NCI-H524 (cell line): ENCODE data around the gene TMEM106A.
"Not testable (repeated sequence)": the region's sequence is repeated elsewhere in the genome, so short reads cannot be mapped to it uniquely, and the experiment has no call there.

Experiments used
- DNase-seq, 2 experiments: peaks; one replicate each; lab custom pipeline; 2025; lab: John Stamatoyannopoulos, UW

Gene TMEM106A, protein sequence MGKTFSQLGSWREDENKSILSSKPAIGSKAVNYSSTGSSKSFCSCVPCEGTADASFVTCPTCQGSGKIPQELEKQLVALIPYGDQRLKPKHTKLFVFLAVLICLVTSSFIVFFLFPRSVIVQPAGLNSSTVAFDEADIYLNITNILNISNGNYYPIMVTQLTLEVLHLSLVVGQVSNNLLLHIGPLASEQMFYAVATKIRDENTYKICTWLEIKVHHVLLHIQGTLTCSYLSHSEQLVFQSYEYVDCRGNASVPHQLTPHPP

DNA sequence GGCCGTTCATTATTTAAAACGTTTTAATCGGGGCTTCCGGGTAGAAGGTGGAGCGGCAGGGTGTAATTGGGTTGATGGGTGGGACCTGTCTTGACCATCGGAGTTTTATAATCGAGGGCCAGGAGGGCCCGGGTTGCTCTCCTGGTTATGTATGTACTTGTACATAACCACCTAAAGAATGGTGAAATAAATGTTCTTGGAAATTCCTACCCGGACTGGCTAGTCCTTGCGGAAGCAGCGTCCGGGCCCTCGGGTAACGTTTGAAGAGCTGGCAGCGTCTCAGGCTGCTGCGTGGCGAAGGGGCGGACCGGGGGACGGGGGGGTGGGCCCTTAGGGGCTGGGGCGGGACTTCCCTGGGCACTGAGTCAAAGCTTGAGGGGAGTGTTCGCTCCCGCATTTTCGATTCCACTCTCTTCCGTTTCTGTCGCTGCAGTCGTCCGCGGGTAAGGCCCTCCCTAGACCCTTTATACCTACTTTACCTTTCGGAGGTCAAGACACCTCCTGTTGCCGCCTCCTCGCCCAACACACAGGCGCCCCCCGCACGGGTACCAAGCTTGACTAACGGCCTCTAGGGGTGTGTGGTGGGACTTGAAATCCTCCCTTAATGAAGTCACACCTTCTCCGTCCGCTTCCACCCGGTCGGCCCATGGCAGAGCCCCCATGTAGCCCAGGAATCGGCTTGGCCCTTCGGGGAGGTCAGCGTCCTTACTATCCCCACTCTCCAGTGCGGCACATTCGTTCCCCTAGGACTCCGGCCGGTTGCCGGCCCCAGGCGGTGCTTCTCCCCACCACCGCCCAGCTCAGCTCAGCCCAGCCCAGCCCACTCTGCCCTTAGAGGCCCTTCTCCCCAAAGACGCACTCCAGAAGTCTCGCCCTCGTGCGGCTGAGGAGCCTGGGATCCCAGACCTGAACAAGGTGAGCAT is at the start of gene TMEM106A:
TMEM106A (plus strand) TSS at position 396 of the 923 bp plus-strand sequence. CDS start 1,167 bp downstream, outside the sequence.
- no peak for DNase-seq

DNA sequence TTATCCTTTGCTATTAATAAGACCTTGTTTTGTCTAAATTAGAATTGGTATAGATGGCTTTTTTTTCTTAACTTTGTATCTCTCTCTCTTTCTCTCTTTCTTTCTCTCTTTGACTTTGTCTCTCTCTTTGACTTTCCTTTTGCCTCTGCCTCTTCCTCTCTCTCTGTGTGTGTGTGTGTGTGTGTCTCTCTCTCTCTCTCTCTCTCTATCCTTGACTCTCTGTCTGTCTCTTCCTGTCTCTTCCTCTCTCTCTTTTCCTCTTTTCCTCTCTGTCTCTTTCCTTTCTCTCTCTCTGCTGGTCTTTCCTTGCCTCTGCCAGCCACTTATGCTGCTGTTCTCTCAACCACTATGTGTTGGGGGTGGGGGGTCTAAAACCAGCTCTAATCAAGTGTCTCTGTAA is 45.7 kb upstream of the TMEM106A start:
- not testable (repeated sequence) for DNase-seq

DNA sequence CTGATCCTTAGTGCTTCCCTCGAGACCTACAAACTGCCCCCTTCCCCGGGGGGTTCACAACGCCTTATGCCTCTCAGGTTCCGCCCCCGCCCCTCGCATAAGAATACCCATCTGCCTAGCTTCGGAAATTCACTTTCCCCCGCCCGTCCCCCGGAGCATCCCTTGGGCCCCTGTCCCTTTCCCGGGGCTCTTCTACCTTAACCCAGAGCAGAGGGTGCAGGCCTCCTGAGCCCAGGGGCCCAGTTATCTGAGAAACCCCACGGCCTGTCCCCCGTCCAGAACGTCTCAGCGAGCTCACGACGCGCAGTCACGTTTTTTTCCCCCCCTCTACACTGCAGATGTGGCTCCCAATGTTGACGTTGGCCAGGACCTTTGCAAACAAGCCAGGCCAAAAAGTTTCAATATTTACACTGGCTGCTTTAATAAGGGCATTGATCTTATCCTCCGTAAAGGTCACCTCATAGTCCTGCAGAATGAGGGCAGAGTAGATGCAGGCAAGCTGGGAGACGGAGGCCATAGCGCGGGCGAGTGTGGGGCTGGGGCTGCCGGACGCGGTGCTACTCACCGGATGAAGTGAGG is 42.0 kb upstream of the TMEM106A start:
- peak; percentile 40 to 44 for DNase-seq

DNA sequence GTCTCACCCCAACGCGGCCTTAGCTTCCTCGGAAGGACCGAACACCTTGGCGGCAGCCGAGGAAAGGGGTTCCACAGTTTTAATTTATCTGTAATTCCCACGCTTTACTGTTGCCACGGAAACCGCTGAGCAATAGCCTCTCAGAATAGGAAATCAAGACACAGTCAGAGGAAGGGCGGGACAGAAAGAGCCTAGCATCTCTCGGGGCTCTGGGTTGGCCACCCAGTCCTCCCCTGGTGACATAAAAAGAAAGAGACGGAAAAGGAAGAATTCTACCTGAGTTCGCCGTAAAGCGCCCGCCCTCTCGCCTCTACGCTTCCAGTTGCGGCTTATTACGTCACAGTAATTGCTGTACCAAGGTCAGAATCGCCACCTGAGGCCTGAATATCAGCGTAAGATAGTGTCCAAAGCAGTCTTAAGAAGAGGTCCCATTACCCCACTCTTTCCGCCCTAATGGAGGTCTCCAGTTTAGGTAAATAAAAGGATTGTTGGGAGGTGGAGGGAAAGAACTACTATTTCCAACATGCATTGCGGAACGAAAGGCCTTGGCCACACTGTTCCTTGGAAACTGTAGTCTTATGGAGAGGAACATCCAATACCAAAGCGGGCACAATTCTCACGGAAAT is 41.4 kb upstream of the TMEM106A start:
- DNase-seq = peak; percentile 89 to 97

DNA sequence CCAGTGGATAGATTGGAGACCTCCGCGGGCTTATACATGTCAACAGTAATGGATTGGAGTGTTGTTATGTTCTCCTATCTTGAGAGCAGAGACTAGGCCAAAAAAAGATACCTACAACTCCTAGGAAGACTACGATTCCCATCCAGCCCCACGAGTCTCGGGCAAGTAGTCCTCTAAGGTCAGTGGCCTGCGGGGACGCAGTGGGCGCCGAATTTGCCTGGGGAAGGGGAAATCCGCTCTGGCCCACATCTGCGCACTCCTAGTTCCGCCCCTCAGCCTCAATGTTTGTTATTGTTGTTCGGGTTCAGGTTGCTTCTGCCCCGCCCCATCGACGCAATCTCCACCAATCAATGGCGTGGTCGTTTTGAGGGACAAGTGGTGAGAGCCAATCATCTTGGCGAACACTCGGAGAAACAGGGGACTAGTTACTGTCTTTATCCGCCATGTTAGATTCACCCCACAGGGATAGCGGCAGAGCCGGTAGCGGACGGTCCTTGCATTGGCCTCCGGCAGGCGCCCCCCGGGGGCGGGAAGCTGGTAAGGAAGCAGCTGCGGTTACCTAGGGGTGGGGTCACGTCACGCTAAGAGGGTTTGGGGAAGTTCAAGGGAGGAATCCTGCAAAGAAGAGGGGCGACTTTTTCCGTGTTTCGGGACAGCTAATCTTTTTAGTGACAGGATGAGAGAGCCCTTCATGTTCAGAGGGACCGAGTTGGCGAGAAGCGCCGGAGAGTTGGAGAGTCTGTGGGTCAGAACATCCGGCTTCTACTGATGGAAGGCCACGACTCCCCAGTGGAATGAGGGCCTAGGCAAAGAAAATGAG is 40.7 kb upstream of the TMEM106A start, which contains the start of gene NBR1:
NBR1 (plus strand) TSS at position 449 of the 820 bp plus-strand sequence. CDS start 4,586 bp downstream, outside the sequence.
- peak; percentile 99 to 100 for DNase-seq

DNA sequence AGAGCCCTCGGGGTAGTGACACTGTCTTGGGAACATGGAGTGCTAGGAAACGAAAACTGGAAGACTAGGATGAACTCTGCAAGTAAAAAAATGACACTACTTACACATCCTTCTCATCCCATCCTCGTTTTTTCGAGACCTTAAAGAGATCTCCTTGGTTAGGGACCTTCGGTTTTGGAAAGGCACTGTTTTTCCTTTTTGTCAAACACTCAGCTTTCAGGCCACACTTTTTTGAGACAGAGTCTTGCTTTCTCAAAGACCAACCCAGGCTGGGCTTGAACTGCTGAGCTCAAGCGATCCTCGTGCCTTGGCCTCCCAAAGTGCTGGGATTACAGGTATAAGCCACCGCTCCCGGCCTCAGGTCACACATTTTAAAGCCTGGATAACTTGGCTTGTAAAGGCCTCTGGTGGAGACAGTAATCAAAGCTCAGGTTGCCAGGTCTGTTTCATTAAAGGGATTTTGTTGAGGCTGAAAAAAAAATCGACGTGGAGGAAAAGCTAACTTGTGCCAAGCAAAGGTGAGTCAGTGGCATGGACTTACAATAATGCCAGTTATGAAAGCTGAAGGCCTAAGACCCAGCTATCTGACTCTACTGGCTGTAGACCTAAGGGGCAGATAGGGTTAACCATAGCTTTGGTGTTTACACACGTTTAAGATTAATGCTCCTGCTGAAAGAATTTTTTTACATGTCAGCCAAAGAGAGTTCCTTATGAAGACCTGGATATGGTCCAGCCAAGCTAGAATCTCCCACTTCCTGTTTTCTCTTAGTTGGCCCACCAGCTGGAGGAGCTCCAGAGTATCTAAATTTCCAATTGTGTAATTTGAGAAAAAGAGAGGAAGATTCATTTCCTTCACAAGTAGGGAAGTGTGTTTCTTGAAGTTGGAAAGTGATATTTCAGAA is 39.8 kb upstream of the TMEM106A start:
- DNase-seq = peak in 1 of 2 experiments; percentile 62

DNA sequence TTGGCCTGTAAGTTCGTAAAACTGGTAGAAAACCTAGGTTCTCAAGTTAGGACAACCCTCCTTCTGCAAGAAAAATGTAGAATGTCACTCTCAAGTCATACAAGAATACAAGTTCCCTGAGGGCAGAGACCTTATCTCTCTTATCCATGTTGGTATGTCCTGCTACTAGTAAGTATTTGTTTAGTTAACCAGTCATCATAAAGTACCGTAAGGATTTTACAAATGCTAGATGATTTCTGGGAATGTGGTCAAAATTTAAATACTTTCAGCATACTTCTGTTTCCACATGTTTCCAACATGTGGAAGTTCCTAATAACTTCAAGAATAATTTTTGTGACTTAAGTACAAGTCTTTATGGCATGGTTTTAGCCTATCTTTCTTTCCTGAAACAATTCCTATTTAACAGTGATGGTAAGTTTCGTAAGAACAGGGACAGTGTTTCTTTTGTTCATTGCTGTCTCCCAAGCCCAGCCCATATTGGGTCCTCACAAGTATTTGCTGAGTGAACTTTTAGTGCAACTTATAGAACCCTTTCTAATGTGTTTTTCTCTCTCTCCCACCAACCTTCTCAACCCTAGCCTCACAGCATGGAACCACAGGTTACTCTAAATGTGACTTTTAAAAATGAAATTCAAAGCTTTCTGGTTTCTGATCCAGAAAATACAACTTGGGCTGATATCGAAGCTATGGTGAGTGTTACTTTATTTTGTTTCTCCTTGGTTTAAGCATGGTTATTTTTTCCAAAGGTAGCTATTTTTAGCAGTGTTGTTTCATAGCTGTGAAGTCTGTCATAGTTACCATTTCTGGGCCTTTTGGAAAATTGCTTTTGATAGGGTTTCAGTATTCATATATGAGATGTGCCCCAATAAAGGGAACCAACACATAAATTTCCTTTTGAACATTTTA is 36.2 kb upstream of the TMEM106A start:
- no peak for DNase-seq

DNA sequence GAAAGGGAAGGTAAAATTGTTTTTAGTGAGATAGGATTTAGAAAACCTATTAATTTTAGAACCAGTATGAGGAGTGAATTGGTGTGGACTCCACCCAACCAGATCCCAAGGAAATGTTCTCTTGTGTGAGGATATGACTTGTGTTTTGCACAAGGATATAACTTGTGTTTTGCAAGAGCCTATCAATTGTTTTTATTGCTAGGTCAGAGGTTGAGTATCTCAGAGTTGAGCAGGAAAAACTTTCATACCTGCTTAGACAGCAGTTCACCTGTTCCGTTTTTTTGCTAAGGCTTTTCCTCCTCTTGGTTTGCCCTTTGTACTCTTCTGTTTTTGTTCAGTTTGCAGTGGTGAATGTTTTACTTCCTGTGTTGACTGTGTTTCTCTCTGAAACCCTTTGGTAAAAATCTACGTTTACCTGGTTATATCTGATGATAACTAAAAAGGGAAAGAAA is 35.5 kb upstream of the TMEM106A start:
- no peak for DNase-seq

DNA sequence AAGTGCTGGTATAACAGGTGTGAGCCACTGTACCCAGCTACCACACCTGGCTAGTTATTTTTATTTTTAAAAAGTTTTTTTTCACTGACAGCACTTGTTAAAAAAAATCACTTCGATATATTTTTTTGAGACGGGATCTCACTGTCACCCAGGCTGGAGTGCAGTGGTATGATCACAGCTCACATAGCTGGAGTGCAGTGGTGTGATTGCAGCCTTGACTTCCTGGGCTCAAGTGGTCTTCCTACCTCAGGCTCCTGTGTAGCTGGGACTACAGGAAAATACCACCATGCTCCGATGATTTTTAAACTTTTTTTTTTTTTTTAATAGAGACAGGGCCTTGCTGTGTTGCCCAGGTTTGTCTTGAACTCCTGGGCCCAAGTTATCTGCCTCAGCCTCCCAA is 27.8 kb upstream of the TMEM106A start:
- DNase-seq = no peak

DNA sequence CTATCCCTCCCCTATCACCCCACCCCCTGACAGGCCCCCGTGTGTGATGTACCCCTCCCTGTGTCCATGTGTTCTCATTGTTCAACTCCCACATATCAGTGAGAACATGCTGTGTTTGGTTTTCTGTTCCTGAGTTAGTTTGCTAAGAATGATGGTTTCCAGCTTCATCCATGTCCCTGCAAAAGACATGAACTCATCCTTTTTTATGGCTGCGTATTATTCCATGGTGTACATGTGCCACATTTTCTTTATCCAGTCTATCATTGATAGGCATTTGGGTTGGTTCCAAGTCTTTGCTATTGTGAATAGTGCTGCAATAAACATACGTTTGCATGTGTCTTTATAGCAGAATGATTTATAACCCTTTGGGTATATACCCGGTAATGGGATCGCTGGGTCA is 25.0 kb upstream of the TMEM106A start:
- DNase-seq = not testable (repeated sequence)

DNA sequence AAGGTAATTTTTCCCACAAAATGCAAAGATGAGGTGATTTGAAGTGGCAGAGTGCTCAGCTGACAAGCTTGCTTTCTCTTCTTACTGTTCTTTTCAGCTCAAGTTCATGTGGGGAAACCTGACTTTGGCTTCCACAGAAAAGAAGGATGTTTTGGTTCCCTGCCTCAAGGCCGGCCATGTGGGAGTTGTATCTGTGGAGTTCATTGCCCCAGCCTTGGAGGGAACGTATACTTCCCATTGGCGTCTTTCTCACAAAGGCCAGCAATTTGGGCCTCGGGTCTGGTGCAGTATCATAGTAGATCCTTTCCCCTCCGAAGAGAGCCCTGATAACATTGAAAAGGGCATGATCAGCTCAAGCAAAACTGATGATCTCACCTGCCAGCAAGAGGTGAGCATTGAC is 18.4 kb upstream of the TMEM106A start:
- no peak for DNase-seq

DNA sequence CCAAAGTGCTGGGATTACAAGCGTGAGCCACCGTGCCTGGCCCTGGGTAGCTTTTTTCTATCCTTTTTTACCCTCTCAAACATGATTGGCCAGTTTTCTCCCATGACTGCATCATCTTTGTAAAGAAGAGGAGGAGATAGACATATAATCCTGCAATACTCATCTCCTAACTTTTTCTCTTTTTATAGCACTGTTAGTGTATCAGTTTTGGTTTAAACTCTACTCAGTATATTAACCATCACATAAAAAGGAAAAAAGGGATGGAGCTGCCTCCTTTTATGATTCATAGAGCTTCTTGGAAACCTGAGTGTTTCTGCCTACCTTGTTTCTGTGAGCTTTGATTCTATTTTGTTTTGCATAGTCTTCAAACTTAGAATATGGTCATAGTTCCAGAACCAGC is 12.0 kb upstream of the TMEM106A start:
- no peak for DNase-seq

DNA sequence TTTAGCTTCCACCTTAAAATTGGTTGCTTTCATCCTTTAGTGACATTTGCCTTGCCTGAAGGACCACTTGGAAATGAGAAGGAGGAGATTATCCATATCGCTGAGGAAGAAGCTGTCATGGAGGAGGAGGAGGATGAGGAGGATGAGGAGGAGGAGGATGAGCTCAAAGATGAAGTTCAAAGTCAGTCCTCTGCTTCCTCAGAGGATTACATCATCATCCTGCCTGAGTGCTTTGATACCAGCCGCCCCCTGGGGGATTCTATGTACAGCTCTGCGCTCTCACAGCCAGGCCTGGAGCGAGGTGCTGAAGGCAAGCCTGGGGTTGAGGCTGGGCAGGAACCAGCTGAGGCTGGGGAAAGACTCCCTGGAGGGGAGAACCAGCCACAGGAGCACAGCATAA is 11.5 kb upstream of the TMEM106A start:
- DNase-seq = peak in 1 of 2 experiments; percentile 9

DNA sequence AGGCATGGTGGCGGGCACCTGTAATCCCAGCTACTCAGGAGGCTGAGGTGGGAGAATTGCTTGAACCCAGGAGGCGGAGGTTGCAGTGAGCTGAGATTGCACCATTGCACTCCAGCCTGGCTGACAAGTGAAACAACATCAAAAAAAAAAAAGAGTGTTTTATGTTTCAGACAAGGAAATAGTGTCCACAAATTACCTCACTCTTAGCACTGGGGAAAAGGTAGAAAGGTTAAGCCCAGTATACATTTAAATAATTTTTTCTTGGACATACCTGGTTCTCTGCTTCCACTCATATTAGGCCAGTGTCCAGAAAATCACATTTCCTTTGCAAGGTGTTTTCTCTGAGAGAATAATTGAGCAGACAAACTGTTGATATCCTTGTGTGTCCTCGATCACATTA is 8.7 kb upstream of the TMEM106A start:
- not testable (repeated sequence) for DNase-seq

DNA sequence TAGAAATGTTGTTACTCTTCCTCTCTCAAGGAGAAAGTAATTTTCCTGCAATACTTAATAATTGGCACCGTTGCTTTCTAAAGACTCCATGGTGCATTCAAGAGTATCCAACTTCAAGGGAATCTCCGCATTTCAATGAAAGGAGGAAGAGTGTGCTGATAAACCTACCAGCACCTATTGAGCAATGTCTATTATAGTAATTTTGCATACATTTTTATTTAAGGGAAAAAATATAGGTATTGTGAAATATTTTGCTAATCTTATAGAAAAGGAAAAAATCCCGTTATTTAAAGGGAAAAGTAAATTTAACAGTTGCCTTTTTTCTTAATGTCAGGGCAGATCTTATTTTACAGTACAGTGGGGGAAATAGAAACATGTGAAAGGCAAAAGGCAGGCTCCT is 1.1 kb upstream of the TMEM106A start:
- no peak for DNase-seq

DNA sequence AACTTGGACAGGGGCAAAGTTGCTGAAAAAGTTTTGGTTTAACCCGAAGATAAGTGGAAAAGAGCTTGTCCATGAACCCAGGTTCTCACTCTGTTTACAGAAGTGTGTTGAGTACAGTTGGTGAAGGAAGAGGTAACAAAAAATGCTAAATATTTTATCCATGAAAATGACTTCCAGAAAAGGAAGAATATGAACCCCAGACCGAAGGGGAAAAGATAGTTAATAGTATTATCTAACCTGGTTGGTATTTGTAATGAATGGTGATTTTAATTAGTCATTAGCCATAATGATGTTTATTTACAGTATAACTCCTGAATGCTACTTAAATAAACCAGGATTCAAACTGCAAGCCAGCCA is 574 bp upstream of the TMEM106A start:
- DNase-seq = no peak

DNA sequence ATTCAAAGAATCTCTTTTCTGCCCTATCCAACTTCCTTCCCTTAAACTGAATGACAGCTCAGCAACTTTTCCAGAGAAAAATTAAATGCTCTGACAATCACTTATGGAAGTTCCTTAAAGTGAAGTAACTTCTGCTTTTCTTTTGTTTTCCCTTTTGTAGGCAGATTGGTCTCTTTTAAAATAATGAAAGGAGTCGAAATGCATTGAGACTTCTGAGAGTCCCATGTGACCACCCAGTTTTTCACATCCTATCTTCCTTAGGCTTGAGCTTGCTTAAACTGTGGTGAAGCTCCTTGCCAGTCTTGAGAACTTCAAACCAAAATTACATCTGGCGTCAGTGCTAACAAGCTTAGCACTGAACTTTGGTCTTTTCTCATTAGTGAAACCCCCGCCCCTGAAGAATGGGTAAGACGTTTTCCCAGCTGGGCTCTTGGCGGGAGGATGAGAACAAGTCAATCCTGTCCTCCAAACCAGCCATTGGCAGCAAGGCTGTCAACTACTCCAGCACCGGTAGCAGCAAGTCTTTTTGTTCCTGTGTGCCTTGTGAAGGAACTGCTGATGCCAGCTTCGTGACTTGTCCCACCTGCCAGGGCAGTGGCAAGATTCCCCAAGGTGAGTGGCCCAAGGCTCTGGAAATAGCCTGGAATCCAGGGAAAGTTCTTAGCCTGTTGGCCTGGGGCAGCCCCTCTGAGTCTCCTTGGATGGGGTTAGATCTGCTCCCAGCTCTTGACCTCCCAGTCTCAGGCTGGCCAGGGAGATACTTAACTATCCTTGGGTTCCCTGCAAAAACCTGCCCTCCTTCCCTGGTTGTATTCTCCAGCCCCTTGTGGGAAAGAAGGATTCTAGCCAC is 1.2 kb downstream of the TMEM106A start:
- no peak for DNase-seq

DNA sequence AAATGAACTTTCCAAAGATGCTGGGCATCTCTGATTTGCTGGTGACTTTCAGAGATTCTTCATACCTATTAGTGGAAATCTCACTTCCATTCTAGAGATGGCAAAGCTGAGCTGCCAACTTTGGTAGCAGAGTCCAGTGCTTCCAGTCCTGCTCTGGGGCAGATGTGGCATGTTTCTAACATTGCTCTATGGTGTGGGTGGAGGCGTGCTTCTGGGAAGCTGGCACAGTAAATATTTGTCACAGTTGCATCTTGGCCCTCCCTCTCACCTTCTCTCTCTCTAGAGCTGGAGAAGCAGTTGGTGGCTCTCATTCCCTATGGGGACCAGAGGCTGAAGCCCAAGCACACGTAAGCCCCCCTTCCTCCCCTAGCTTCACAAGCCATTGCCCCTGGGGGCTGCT is 1.9 kb downstream of the TMEM106A start:
- DNase-seq = no peak
